Measurements from ENCODE around the gene CCM2.

The CCM2 gene

DNA sequence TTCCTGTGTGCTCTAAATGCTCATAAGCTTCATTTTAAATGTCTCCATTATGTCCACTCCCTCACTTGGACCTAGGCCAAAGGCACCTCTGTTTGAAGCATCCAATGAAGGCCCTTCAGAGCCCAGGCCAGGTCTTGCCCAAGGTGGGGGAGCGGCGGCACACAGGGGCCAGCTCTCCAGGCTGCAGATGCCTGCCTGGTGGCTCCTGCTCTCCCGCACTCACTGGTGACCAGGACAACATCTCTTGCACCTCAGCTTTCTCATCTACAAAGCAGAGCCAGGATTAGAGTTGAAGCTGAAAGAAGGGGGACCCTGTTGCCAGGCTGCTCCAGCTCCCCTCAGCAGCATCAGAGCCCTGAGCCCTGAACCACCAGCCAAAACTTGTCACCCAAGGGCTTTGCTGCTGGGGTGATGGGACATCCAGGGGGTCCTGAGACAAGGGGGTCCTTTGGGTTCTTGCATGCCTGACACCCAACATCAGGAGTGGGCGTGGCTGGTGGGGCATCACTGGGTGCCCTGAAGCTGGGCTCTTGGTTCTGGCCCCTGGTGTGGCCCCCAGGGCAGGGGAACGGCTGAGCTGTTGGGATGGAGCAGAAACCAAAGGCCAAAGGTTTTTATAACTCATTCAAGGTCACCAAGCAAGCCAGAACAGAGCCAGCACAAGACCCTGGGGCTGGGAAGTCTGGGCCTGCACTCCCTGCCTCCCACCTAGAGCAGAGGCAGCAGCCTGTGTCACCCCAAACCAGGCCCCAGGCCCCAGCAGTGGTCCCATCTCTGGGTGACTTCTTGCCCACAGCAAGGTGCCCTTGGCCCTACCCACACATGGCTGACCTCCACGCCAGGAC is 87.5 kb downstream of the CCM2 start:
- Mint-ChIP-seq H3K4me3 (peak overlapping the region; percentile 59), H3K36me3 (no peaks in the 10 kb centered on the region), H3K27ac (no peak overlapping the region), H3K4me1 (ENCODE audit: low read depth) (peaks cover 6% of the 10 kb centered on the region), H3K27me3 (no peaks in the 10 kb centered on the region), H3K9me3 (ENCODE audit: low read depth) (no peaks in the 10 kb centered on the region)

DNA sequence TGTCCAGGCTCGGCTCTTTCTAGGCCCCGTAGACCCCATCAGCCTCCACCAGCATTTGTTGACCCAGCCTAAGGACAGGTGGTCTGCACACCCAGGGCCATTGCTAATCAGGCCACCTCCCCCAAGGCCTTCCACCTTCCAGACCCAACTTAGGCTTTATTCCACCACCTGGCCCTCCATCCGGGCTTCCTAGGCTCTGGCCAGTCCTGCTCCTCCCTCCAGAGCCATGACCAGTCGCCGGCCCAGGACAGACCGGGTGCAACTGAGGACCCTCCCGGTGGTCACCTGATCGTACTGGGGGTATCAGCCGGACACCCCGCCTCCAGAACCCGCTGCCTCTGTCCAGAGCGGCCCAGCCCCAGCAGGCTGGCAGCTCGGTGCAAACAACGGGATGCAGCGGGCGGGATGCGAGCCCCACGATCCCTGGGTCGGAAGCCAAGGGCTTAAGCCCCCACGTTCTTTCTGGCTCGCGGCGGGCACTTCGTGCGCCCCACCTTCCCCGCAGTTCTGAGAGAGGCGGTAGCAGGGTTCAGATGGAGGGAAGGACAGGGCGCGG is 88.2 kb downstream of the CCM2 start:
- Mint-ChIP-seq H3K9me3 (ENCODE audit: low read depth) (no peaks in the 10 kb centered on the region), H3K4me1 (ENCODE audit: low read depth) (peaks cover 6% of the 10 kb centered on the region), H3K27me3 (no peaks in the 10 kb centered on the region), H3K4me3 (peak overlapping the region; percentile 59), H3K36me3 (no peaks in the 10 kb centered on the region), H3K27ac (no peak overlapping the region)

DNA sequence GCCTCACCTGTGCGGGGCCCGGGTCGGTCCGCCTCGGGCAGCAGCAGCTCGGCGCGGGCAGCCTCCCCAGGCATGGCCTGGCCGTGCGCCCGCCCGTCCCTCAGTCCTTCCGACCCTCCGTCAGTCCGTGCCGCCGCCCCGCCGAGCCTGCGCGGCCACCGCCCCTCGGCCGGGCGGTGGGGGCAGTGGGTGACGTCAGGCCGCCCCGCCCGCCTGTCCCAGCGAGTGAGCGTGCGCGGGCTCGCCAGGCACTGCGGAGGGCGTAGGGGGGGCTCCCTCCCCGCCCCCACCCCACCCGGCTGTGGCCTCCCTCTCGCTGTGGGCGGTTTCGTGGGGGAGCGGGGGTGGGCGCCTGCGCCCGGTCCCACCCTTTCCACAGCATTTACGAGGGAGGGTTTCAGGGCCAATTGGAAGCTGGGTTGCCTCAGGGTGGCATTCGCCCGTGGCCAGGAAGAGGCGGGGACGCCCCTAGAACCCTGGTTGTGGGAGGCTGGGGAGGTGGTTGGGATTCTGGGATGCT is 88.9 kb downstream of the CCM2 start, which contains the start of gene NACAD:
Gene NACAD (minus strand): TSS at position 149 of the 520 bp plus-strand sequence. CDS start 75 bp downstream, at position 74.
- peaks cover 6% of the 10 kb centered on the region for H3K4me1 Mint-ChIP-seq (ENCODE audit: low read depth)
- H3K27me3 Mint-ChIP-seq: no peaks in the 10 kb centered on the region
- no peaks in the 10 kb centered on the region for H3K36me3 Mint-ChIP-seq
- peak within 1 kb of the TSS; percentile 78 for H3K4me3 Mint-ChIP-seq
- H3K9me3 Mint-ChIP-seq (ENCODE audit: low read depth): no peaks in the 10 kb centered on the region
- H3K27ac Mint-ChIP-seq: peak within 1 kb of the TSS; percentile 3

DNA sequence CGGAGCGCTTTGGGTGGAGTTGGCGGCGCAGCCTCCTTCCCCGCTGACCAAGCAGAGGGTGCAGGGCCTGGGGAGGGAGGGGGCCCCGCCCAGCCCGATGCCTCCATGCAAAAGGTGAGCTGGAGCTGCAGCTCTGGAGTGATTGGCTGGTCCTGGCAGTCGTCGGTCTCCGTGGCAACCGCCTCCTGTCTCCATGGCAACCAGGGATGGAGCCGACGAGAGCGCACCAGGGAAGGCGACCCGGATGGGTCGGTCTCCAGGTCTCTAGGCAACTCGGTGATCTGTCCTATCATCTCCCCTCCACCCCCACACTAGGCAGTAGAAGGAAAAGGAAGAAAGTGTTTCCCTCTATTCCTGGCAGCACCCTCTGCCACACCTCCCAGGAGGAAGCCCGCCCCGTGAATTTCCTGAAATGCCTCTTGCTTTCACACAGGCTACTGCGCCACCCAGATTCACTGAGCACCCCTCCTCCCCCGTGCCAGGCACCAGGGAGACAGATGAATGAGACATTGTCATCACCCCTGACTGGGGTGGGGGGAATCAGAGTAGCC is 89.4 kb downstream of the CCM2 start:
- Mint-ChIP-seq H3K27me3 (no peaks in the 10 kb centered on the region), H3K4me3 (peak overlapping the region; percentile 78), H3K36me3 (no peaks in the 10 kb centered on the region), H3K27ac (peak overlapping the region; percentile 3), H3K4me1 (ENCODE audit: low read depth) (peaks cover 6% of the 10 kb centered on the region), H3K9me3 (ENCODE audit: low read depth) (no peaks in the 10 kb centered on the region)

DNA sequence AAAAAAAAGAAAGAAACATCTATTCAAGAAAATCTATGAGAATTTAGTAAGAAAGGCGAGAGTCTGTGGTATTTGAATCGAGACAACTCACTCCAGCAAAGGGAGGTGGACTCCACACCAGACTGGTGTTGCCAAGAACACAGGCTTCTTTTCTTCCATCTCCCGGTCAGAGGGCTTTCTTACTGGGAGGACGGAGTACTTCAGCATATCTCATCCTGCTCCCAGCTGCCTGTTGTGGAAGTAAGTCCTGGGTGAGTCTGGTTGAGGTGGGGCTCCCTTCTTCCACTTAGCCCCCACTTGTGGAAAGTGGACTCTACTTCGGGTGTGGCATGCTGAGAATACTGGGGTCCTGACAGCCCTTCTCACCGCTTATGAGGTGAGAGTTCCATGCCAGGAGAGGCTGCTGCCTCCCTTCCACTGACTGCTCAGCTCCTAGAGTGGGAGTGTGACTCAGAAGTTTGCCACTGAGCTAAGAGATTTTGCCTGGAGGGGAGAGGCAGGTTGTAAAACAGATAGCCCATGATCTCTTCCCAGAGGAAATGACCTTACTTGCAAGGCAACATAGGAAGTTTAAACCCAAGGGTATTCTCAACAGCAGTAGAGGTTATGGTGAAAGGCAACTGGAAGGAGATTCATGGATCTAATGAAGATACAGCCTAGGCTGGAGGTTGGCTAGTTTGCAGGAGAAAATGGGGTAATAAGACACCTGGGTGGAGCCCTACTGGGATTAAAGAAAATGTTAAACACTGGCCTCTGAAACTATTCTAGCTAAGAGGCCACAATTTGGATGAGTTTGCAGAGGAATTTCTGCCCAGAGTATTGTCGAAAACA is 92.3 kb downstream of the CCM2 start:
- no peak overlapping the region for H3K4me3 Mint-ChIP-seq
- H3K9me3 Mint-ChIP-seq (ENCODE audit: low read depth): no peaks in the 10 kb centered on the region
- no peaks in the 10 kb centered on the region for H3K27me3 Mint-ChIP-seq

GRCh38 chr7:45092931-45093235 is 92.9 kb downstream of the CCM2 start:
- H3K9me3 Mint-ChIP-seq (ENCODE audit: low read depth): no peaks in the 10 kb centered on the region
- H3K36me3 Mint-ChIP-seq: peaks cover 2% of the 10 kb centered on the region
- no peaks in the 10 kb centered on the region for H3K27me3 Mint-ChIP-seq
- peaks cover 5% of the 10 kb centered on the region for H3K4me1 Mint-ChIP-seq (ENCODE audit: low read depth)
- no peak overlapping the region for H3K27ac Mint-ChIP-seq
- no peak overlapping the region for H3K4me3 Mint-ChIP-seq

More for the DNA sequence above, 92.3 kb downstream of the CCM2 start:
- Mint-ChIP-seq H3K27ac (no peak overlapping the region), H3K36me3 (peaks cover 2% of the 10 kb centered on the region), H3K4me1 (ENCODE audit: low read depth) (peaks cover 5% of the 10 kb centered on the region)

- Mint-ChIP-seq H3K4me3 (no peak overlapping the region), H3K36me3 (peaks cover 2% of the 10 kb centered on the region), H3K27ac (no peak overlapping the region), H3K27me3 (no peaks in the 10 kb centered on the region), H3K4me1 (ENCODE audit: low read depth) (peaks cover 6% of the 10 kb centered on the region), H3K9me3 (ENCODE audit: low read depth) (no peaks in the 10 kb centered on the region)
These were observed 99.2 kb downstream of the CCM2 start for GRCh38 chr7:45098983-45099839.

- no peaks in the 10 kb centered on the region for H3K9me3 Mint-ChIP-seq (ENCODE audit: low read depth)
- no peak overlapping the region for H3K27ac Mint-ChIP-seq
- H3K4me3 Mint-ChIP-seq: no peak overlapping the region
- no peaks in the 10 kb centered on the region for H3K27me3 Mint-ChIP-seq
- H3K36me3 Mint-ChIP-seq: peaks cover 2% of the 10 kb centered on the region
- peaks cover 9% of the 10 kb centered on the region for H3K4me1 Mint-ChIP-seq (ENCODE audit: low read depth)
These were observed 100.1 kb downstream of the CCM2 start for GRCh38 chr7:45099891-45100760.

DNA sequence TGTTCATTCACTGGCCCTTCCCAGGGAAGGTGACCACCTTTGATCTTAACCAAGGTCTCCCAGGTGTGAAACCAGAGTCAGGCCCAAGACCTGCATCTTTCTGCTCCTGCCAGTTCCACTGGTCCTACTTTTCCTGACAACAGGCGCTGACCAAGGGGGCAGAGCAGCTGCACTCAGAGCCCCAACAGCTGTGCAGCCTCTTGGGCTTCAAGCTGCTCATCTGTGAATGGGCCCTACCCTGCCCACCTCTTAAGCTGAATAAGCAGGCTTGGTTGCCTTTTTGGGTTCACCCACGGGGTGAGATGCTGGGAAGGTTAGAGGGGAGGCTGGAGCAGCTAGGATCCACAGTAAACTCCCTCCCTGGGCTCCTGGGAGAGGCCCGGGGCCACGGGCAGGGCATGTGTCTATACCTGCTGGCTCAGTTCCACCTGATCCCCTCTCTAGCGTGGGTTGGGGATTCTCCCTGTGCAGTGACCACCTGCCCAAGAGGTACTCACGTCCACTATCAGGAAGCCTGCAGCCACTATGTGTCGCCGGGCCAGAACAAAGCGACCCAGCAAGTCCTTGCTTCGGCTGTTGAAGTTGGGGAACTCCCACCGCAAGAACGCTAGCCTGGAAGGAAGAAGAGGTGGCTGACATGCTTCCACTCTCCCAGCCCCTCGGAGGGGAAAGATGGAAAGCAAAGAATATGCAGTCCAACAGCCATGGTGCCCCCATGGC is 100.9 kb downstream of the CCM2 start:
- peak overlapping the region; percentile 50 for H3K27ac Mint-ChIP-seq

GRCh38 chr7:45101748-45102147 is 101.7 kb downstream of the CCM2 start:
- Mint-ChIP-seq H3K27me3 (no peaks in the 10 kb centered on the region), H3K9me3 (ENCODE audit: low read depth) (no peaks in the 10 kb centered on the region), H3K4me3 (no peak overlapping the region), H3K4me1 (ENCODE audit: low read depth) (peaks cover 21% of the 10 kb centered on the region), H3K36me3 (no peaks in the 10 kb centered on the region), H3K27ac (no peak overlapping the region)

More for the DNA sequence above, 100.9 kb downstream of the CCM2 start:
- H3K27me3 Mint-ChIP-seq: no peaks in the 10 kb centered on the region
- peaks cover 14% of the 10 kb centered on the region for H3K4me1 Mint-ChIP-seq (ENCODE audit: low read depth)
- H3K4me3 Mint-ChIP-seq: no peak overlapping the region
- H3K9me3 Mint-ChIP-seq (ENCODE audit: low read depth): no peaks in the 10 kb centered on the region
- peaks cover 2% of the 10 kb centered on the region for H3K36me3 Mint-ChIP-seq

DNA sequence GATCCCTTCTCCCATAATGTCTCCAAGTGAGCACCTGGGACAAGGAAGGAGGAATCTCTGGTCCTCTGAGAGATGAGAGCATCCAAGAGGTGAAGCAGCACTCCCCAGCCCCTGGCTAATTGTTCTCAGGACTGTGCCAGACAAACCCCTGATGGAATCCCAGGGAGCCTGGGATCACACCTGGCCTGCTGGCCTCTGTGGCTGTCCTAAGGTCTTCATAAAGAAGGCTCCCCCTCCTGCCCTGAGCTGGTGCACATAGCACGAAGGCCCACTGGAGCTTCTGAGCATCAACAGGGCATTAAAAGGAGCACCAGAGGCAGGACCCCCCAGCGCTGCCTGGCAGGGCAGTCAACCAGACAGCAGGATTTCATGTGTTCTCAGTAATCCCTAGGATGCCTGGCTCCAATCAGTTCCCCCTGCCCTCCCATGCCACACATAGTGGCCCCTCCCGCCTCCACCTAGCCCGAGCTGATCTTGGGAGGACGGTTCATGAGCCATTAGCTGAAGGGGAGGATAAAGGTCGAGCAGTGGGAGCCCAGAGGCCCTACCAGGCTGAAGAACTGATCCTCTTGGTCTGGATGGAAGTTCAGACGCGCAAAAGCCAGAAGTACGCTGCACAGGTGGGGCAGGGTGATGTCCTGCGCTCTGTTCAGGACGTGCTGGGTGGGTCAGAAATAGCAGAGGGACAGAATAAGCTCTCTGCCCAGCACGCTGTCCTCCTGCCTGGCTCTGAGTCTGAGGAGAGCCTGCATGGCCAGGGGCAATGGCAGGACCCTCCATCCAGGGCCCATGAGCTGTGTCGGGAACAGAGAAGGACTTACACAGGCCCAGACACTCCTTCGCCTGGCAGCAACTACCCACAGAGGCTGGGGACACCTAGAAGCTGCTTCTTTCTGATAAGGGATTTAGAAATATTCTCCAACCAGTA is 103.0 kb downstream of the CCM2 start:
- Mint-ChIP-seq H3K9me3 (ENCODE audit: low read depth) (no peaks in the 10 kb centered on the region), H3K27ac (no peak overlapping the region), H3K36me3 (peaks cover 6% of the 10 kb centered on the region), H3K27me3 (no peaks in the 10 kb centered on the region), H3K4me3 (no peak overlapping the region), H3K4me1 (ENCODE audit: low read depth) (peaks cover 34% of the 10 kb centered on the region)
